Activated CD4-positive, alpha-beta T cell treated with anti-CD3 and anti-CD28 coated beads, Interleukin-10, Interleukin-2, amounts not matched to agents 100 ng/mL and 50 ng/mL, durations not matched to agents 16 hours and 8 hours (primary cell): ENCODE data around the gene SEL1L2.

Experiments
- DNase-seq: peaks from one replicate; pipeline ENCODE4 v3.0.0-alpha.2; 2020

Gene SEL1L2

GRCh38 chr20:13809373-13809772, 181.0 kb downstream of the SEL1L2 start:
- DNase-seq = no peak

GRCh38 chr20:13800728-13801134, 189.7 kb downstream of the SEL1L2 start:
- no peak for DNase-seq

GRCh38 chr20:13799974-13800373, 190.4 kb downstream of the SEL1L2 start:
- no peak for DNase-seq
